GM13977 (cell line): ENCODE results near the gene PIGQ.

Experiments used
- DNase-seq: peaks from one replicate; pipeline ENCODE4 v3.0.0; 2012; ENCODE audit warnings: low spot score
- CTCF ChIP-seq: IDR thresholded peaks from 2 replicates; pipeline ENCODE4 v1.5.1; 2012; ENCODE audit warnings: mild to moderate bottlenecking, control low read depth; ENCODE audit not compliant: insufficient read depth; ENCODE audit errors: extremely low read depth, missing control alignments
- in situ Hi-C: fragments of 300-500 bp; cut with MboI; formaldehyde crosslinking; loops from one replicate; pipeline ENCODE4 v1.12.0; 2022; ENCODE audit warnings: low sequenced_read_pairs, low pct_unique_long_range_greater_than_20kb, mixed read lengths, inconsistent platforms; ENCODE audit not compliant: unreplicated experiment

The PIGQ gene

GRCh38 chr16:528111-529011 lies 41.4 kb upstream of the PIGQ start:
- TF ChIP-seq CTCF, result peak; percentile 11
- DNase-seq, result no peak
- in situ Hi-C loops, result no loop called here

- no peak for DNase-seq
- in situ Hi-C loops, result no loop called here
Measured at GRCh38 chr16:529012-529575, 40.7 kb upstream of the PIGQ start.

GRCh38 chr16:530111-530817 lies 39.5 kb upstream of the PIGQ start:
- no peak for TF ChIP-seq CTCF
- in situ Hi-C loops, result no loop called here
- no peak for DNase-seq

More at GRCh38 chr16:529012-529575, 40.7 kb upstream of the PIGQ start:
- no peak for TF ChIP-seq CTCF

GRCh38 chr16:531494-532125 lies 38.2 kb upstream of the PIGQ start:
- no peak for DNase-seq
- TF ChIP-seq CTCF, result no peak
- in situ Hi-C loops, result no loop called here

GRCh38 chr16:533391-534123 lies 36.2 kb upstream of the PIGQ start:
- no peak for TF ChIP-seq CTCF
- in situ Hi-C loops, result no loop called here
- DNase-seq, result no peak

GRCh38 chr16:534135-534534 lies 35.6 kb upstream of the PIGQ start:
- no peak for DNase-seq
- in situ Hi-C loops, result no loop called here
- no peak for TF ChIP-seq CTCF
